Smooth muscle cell of the umbilical artery (primary cell): ENCODE data around the gene ITK. TPM values are rescaled to one million over a fixed set of nuclear protein-coding genes. Genes with fewer than 3 reads are reported as not detected.

ENCODE experiments used
- total RNA-seq: library from RNA; depleted of rRNA; stranded (reverse); fragments of >200 nt; gene quantifications from 2 replicates; pipeline ENCODE4 v1.2.3, GENCODE V29; 2014

Gene ITK
- under 0.01 TPM in 1 of 2 replicates, not detected in the other for total RNA-seq

DNA sequence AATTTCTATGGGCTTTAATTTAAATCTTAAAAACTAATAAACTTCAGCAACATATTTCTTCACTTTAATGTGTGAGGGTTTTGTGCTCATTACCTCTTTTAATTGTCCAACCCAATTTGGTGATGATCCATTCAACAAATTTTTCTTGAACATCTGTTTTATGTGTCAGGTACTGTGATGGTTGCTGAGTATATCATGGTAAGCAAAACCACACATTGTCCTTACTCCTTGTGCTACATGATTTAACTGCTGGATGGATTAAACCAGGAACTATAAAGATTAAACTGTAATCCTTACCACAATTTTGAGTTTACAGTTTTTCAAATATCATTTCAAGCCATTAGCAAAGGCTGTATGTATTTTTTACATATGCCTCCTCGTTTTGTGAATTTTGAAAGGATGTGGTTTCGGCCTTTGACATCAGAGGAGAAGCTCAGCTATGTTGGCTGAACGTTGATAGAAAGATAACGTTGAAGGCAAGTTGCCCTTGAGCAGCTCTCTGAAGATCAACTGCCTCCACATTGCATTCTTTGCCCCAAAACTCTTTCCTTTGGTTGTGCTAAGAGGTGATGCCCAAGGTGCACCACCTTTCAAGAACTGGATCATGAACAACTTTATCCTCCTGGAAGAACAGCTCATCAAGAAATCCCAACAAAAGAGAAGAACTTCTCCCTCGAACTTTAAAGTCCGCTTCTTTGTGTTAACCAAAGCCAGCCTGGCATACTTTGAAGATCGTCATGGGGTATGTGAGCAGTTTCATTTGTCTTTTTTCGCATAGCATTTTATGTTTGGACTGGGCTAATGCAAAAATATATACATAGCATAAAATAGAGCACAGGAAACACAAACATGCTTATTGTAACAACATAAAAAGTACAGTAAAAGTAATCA is at the start of gene ITK:
ITK (plus strand) TSS at position 467 of the 891 bp plus-strand sequence; CDS start at position 605, 138 bp downstream.

DNA sequence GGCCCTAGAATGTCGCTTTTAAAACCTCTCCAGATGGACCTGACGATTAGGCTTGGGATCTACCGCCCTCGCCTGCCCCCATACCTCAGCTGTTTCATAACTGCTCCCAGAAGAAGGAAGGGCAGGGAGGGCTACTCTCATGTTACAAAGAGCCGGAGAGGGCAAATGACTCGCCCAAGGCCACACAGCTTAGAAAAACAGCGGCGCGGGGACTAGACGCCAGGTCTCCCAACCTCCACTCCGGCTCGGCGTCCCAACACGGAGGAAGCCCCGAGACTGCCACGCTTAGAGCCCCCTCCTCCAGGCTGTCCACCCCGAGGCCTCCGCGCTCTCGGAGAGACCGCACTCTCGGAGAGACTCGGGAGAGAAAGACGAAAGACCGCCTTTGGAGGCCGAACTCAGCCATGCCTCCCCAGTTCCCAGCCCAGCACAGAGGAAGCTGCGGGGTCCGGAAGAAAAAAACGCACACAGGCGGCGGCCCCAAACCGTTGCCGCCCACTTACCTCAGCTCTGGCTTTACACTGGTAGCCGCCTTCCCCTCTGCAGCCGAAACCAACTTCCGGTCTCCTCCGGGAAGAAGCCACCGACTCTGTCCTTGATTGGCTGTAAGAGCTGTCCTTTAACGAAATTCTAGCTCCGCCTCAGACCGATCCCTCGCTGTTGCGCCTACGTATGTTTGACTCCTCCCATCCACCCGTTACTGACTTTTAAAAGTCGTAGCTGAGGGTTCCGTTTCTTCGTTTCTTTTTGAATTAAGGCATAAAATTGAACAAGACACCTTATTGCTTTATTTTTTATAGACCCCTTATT is 38.1 kb upstream of the ITK start, which contains the start of gene MED7:
MED7 (minus strand) TSS at position 549 of the 810 bp plus-strand sequence. CDS start 3,434 bp downstream, outside the sequence.

DNA sequence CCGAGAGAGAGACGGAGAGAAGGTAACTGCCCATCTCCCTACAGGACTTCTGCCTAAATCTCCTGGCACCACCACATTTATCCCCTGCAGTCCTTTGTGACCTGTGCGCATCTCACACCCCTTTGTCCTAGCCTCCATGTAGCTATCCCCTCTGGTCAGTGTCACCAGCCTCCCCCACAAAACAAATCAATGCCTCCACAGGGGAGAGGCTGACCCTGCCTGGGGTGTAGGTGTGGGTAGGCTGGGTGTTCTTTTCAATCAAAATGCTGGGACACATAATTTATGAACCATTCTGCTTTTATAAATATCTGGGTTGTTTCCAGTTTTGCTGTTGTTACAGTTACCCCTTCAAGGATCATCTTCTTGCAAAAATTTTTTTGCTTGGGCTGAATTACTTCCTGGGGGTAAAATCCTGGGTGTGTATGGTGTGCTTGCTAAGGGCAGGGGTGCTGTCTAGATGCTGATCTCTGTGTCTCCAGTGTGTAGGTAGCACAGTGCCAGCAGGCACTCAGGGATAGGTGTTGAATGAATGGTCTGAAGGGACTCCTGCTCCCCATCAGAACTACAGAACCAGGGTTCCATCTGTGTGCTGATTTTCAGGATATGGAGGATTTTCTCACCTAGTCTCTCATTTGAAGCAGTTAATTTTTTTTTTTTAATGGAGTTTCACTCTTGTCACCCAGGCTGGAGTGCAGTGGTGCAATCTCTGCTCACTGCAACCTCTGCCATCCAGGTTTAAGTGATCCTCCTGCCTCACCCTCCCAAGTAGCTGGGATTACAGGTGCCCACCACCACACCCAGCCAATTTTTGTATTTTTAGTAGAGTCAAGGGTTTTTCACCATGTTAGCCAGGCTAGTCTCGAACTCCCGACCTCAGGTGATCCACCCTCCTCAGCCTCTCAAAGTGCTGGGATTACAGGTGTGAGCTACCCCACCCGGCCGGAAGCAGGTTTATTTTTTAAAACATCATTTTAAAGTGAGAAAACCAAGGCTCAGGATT is 14.1 kb upstream of the ITK start, which contains the start of gene GARIN3:
GARIN3 (minus strand) TSS at position 51 of the 1,000 bp plus-strand sequence. CDS start 96 bp downstream, outside the sequence.

DNA sequence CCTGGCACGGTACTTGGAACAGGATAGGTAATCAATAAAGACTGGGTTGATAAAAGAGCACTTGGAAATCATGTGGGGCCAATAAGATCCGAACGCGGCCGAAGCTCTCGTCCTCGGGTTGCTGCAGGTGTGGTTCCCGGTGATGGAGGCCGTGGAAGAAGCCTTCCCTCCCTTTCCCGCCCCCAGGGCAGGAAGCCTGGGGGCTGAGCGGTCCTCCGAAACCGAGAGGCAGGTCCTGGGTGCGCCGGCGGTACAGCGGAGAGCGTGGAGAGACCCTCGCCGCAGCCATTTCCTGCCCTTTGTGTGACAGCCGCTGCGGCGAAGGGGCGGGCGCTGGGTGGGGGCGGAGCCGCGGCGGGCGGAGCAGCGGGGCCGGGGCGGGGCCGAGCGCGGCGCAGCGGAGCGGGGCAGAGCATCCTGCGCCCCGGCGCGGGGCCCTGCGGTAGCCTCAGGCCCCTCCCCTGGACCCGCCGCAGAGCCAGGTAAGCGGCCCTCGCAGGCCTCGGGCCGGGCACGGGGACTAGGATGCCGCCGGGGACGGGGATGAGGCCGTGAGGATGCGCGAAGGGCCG is 85.2 kb downstream of the ITK start, which contains the start of gene CYFIP2:
CYFIP2 (plus strand) TSS at position 410 of the 572 bp plus-strand sequence. CDS start 19,239 bp downstream, outside the sequence.

Other genes with a start within 250 kb of the ITK start
- gene TIMD4, start 217.6 kb upstream of the ITK start, total RNA-seq: not detected in 2 replicates
- not detected in 2 replicates for gene HAVCR1, start 121.7 kb upstream of the ITK start, total RNA-seq
- gene HAVCR2, start 71.8 kb upstream of the ITK start, total RNA-seq: 0.09 TPM in 1 of 2 replicates, not detected in the other
- 6.9 and 9.5 TPM in 2 replicates for gene MED7, start 38.0 kb upstream of the ITK start, total RNA-seq
- not detected in 2 replicates for gene GARIN3, start 14.6 kb upstream of the ITK start, total RNA-seq
- 18.7 and 40.6 TPM in 2 replicates for gene CYFIP2, start 85.3 kb downstream of the ITK start, total RNA-seq